Hepatocyte (in vitro differentiated cells): ENCODE data around the gene CEP112. TPM values are rescaled to one million over a fixed set of nuclear protein-coding genes. Genes with fewer than 3 reads are reported as not detected.
A peak's percentile ranks its signal among the peaks of the same experiment; 100 is the strongest.

ENCODE experiments used
- DNase-seq: peaks from one replicate; pipeline ENCODE4 v3.0.0-alpha.2; 2016; ENCODE audit warnings: low spot score
- H2AFZ ChIP-seq: fragments of 200-600 bp; sonication (generic); 2 replicates; pipeline ENCODE4 v1.6.0; 2016; ENCODE audit warnings: antibody characterized with exemption, mild to moderate bottlenecking
- H3K27ac ChIP-seq: fragments of 200-600 bp; sonication (generic); 2 replicates; pipeline ENCODE4 v1.5.1; 2016; ENCODE audit warnings: mild to moderate bottlenecking
- H3K27me3 ChIP-seq: fragments of 200-600 bp; sonication (generic); 2 replicates; pipeline ENCODE4 v1.6.1; 2016
- H3K36me3 ChIP-seq: fragments of 200-600 bp; sonication (generic); replicated peaks from 2 replicates; pipeline ENCODE4 v1.5.1; 2016; ENCODE audit warnings: low read depth; ENCODE audit not compliant: insufficient read depth
- H3K4me1 ChIP-seq: fragments of 200-600 bp; sonication (generic); 2 replicates; pipeline ENCODE4 v1.5.1; 2016; ENCODE audit warnings: mild to moderate bottlenecking, moderate library complexity; ENCODE audit not compliant: insufficient read depth
- H3K4me2 ChIP-seq: fragments of 200-600 bp; sonication (generic); 2 replicates; pipeline ENCODE4 v1.6.0; 2016
- H3K4me3 ChIP-seq: fragments of 200-600 bp; sonication (generic); 2 replicates; pipeline ENCODE4 v1.5.1; 2016; ENCODE audit warnings: mild to moderate bottlenecking
- H3K79me2 ChIP-seq: fragments of 200-600 bp; sonication (generic); 2 replicates; pipeline ENCODE4 v1.6.0; 2017; ENCODE audit warnings: mild to moderate bottlenecking
- H3K9me2 ChIP-seq: fragments of 200-600 bp; sonication (generic); replicated peaks from 2 replicates; pipeline ENCODE4 v1.6.0; 2017; ENCODE audit warnings: mild to moderate bottlenecking; ENCODE audit not compliant: insufficient read depth
- H3K9me3 ChIP-seq: fragments of 200-600 bp; sonication (generic); 2 replicates; pipeline ENCODE4 v1.5.1; 2016; ENCODE audit warnings: low read depth, mild to moderate bottlenecking
- H4K20me1 ChIP-seq: fragments of 200-600 bp; sonication (generic); 2 replicates; pipeline ENCODE4 v1.6.0; 2016; ENCODE audit warnings: mild to moderate bottlenecking; ENCODE audit not compliant: insufficient read depth, poor library complexity, severe bottlenecking
- EZH2 ChIP-seq: fragments of 200-600 bp; sonication (generic); IDR thresholded peaks from 2 replicates; pipeline ENCODE4 v1.6.1; 2016; ENCODE audit warnings: antibody characterized with exemption, mild to moderate bottlenecking, borderline replicate concordance
- EZH2phosphoT487 ChIP-seq: fragments of 200-600 bp; sonication (generic); IDR thresholded peaks from one replicate; pipeline ENCODE4 v1.6.1; 2018; ENCODE audit warnings: antibody characterized with exemption, mild to moderate bottlenecking, low read depth, moderate library complexity; ENCODE audit not compliant: unreplicated experiment, severe bottlenecking
- WGBS: methylation state at CpG from one replicate; pipeline ENCODE4 v1.1.6; 2016; ENCODE audit warnings: low lambda C conversion rate; ENCODE audit errors: missing lambda C conversion rate; 5-methylcytosine and 5-hydroxymethylcytosine counted together
- polyA plus RNA-seq: library from polyadenylated mRNA; unstranded; fragments of >200 nt; fragmentation: Nextera tagmentation; extraction: Ambion mirVana; gene quantifications from 2 replicates; pipeline ENCODE4 v1.2.1, GENCODE V29; 2016
- total RNA-seq: library from RNA; depleted of rRNA; stranded (reverse); fragments of >200 nt; gene quantifications from 2 replicates; pipeline ENCODE4 v1.2.3, GENCODE V29; 2014
- TF ChIP-seq, protein P1 (sequence below): fragments of 200-600 bp; sonication (generic); IDR thresholded peaks from 2 replicates; pipeline ENCODE4 v1.5.1; 2016; ENCODE audit warnings: antibody characterized with exemption, mild to moderate bottlenecking; ENCODE audit not compliant: poor library complexity

The CEP112 gene
- total and polyA plus RNA-seq, 2 experiments from 2014 or later = 7.1 to 9.7 TPM

DNA sequence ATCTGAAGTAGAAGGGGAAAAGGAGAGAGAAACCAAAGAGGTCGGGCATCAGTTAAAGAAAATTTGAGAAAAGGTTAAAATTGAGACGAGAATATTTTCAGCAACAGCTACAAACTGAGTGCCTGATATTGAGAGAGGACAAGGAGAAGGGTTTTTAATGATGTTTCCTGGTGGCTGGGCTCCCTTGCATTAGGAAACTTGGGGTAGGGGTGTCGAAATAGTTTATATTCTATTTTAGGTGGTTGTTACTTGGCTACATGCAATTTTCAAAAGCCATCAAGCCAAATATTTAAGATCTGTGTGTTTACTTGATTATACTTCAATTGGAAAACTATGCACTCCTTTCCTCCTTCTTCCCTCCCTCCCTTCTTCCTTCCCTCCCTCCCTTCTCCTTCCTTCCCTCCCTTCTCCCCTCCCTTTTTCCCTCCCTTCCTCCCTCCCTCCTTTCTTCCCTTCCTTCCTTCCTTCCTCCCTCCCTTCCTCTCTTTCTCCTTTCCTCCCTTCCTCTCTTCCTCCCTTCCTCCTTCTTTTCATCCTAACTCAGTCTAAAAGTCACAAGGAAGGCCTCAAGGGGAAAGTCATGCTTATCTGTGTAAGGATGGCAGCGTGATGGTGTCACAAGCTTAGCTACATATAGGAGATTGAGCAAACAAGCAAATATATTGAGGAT, 39.1 kb upstream of the CEP112 start:
- Histone ChIP-seq H4K20me1 (no peaks in the 10 kb centered on the region), H3K9me2 (no peaks in the 10 kb centered on the region), H3K9me3 (no peaks in the 10 kb centered on the region), H3K4me1 (peaks cover 5% of the 10 kb centered on the region), H3K27me3 (no peaks in the 10 kb centered on the region), H2AFZ (no peak overlapping the region), H3K4me3 (no peak overlapping the region), H3K4me2 (no peak overlapping the region), H3K27ac (peak overlapping the region; percentile 17), H3K79me2 (no peaks in the 10 kb centered on the region), H3K36me3 (no peaks in the 10 kb centered on the region)
- no peak for DNase-seq
- TF ChIP-seq, protein P1, sequence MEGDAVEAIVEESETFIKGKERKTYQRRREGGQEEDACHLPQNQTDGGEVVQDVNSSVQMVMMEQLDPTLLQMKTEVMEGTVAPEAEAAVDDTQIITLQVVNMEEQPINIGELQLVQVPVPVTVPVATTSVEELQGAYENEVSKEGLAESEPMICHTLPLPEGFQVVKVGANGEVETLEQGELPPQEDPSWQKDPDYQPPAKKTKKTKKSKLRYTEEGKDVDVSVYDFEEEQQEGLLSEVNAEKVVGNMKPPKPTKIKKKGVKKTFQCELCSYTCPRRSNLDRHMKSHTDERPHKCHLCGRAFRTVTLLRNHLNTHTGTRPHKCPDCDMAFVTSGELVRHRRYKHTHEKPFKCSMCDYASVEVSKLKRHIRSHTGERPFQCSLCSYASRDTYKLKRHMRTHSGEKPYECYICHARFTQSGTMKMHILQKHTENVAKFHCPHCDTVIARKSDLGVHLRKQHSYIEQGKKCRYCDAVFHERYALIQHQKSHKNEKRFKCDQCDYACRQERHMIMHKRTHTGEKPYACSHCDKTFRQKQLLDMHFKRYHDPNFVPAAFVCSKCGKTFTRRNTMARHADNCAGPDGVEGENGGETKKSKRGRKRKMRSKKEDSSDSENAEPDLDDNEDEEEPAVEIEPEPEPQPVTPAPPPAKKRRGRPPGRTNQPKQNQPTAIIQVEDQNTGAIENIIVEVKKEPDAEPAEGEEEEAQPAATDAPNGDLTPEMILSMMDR = no peak
- TF ChIP-seq EZH2phosphoT487 (no peak), EZH2 (no peak)
- 85% methylated on average over 4 of the region's 4 CpGs for WGBS

DNA sequence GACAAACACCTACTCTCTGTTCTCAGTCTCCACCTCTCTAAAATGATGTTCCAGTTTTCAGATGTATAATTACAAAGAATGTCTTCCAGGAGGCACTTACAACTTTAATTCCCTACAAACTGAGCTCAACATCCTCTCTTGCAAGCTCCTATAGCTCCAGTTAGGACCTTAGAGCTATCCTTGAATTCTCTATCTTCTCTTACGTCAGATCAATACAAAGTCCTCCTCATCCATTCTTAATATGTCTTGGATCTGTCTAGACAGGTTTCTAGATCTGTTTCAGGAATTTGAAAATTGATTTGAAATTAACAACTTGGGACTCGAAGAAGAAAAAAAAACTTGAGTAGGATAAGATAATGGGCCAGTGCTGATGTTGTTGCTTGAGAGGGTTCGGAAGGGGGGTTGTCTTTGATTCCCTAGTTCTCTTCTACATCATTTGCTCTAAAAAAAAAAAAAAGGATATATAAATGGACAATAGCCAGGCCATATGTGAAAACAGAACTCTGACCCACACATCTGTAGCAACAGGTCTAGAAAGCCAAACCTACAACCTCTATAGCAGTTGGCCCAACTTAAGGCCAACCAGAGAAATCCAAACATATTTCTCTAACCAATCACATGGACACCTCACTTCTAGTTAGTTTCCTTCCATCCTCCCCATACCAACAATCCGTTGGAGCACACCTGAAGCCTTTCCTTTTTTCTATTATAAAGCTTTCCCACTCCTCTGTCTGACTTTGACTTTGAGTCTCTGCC, 38.0 kb upstream of the CEP112 start:
- H3K9me2 ChIP-seq = no peaks in the 10 kb centered on the region
- H3K36me3 ChIP-seq = no peaks in the 10 kb centered on the region
- WGBS = 89% methylated on average over 4 of the region's 4 CpGs
- no peaks in the 10 kb centered on the region for H3K27me3 ChIP-seq
- peak overlapping the region; percentile 16 for H3K4me2 ChIP-seq
- H3K9me3 ChIP-seq = no peaks in the 10 kb centered on the region
- TF ChIP-seq EZH2phosphoT487 (no peak), EZH2 (no peak)
- TF ChIP-seq, protein P1 = no peak
- H3K4me3 ChIP-seq = no peak overlapping the region
- no peaks in the 10 kb centered on the region for H3K79me2 ChIP-seq
- no peak overlapping the region for H2AFZ ChIP-seq
- no peaks in the 10 kb centered on the region for H4K20me1 ChIP-seq
- peaks cover 5% of the 10 kb centered on the region for H3K4me1 ChIP-seq
- DNase-seq = no peak
- peak overlapping the region; percentile 17 for H3K27ac ChIP-seq

- peaks cover 5% of the 10 kb centered on the region for H3K4me1 ChIP-seq
- no peaks in the 10 kb centered on the region for H4K20me1 ChIP-seq
- H3K36me3 ChIP-seq = no peaks in the 10 kb centered on the region
- TF ChIP-seq EZH2 = no peak
- TF ChIP-seq, protein P1 = no peak
- no peak for TF ChIP-seq EZH2phosphoT487
- no peaks in the 10 kb centered on the region for H3K79me2 ChIP-seq
- peak; percentile 38 for DNase-seq
- no peaks in the 10 kb centered on the region for H3K9me3 ChIP-seq
- no peaks in the 10 kb centered on the region for H3K9me2 ChIP-seq
- no peak within 1 kb of the TSS for H3K4me3 ChIP-seq
- no peaks in the 10 kb centered on the region for H3K27me3 ChIP-seq
- no peak within 1 kb of the TSS for H2AFZ ChIP-seq
- peak within 1 kb of the TSS; percentile 16 for H3K4me2 ChIP-seq
- peak within 1 kb of the TSS; percentile 56 for H3K27ac ChIP-seq
- 76% methylated on average over 20 of the region's 20 CpGs for WGBS
These were observed 37.2 kb upstream of the CEP112 start, which contains the start of gene APOH for GRCh38 chr17:66228887-66229782. Gene APOH, minus strand, starts transcription at chr17:66229415. Its CDS starts 36 bp downstream, at chr17:66229379.
